Endodermal cell (in vitro differentiated cells): ENCODE measurements around the gene GH2. TPM values are rescaled to one million over a fixed set of nuclear protein-coding genes. Genes with fewer than 3 reads are reported as not detected.

Source experiments
- DNase-seq: peaks from one replicate; pipeline ENCODE4 v3.0.0-alpha.2; 2017
- H3K27ac ChIP-seq: 2 replicates; pipeline ENCODE4 v1.5.1; 2013; ENCODE audit warnings: mild to moderate bottlenecking, low read depth, low read length, moderate library complexity
- H3K27me3 ChIP-seq: 2 replicates; pipeline ENCODE4 v1.6.1; 2013; ENCODE audit warnings: mild to moderate bottlenecking, low read length, moderate library complexity; ENCODE audit not compliant: insufficient read depth, control insufficient read depth, poor library complexity, severe bottlenecking
- H3K36me3 ChIP-seq: 2 replicates; pipeline ENCODE4 v1.7.0; 2013; ENCODE audit warnings: mild to moderate bottlenecking, low read length, moderate library complexity; ENCODE audit not compliant: control insufficient read depth, insufficient read depth
- H3K4me1 ChIP-seq: one replicate; pipeline ENCODE4 v1.7.0; 2013; ENCODE audit warnings: low read length; ENCODE audit not compliant: control insufficient read depth, insufficient read depth
- H3K4me3 ChIP-seq: 2 replicates; pipeline ENCODE4 v1.5.1; 2013; ENCODE audit warnings: mild to moderate bottlenecking, low read length, moderate library complexity
- H3K9ac ChIP-seq: 2 replicates; pipeline ENCODE4 v1.6.1; 2013; ENCODE audit warnings: mild to moderate bottlenecking, low read length, moderate library complexity; ENCODE audit not compliant: poor library complexity, severe bottlenecking; ENCODE audit errors: extremely low read depth
- H3K9me3 ChIP-seq: 2 replicates; pipeline ENCODE4 v1.6.1; 2013; ENCODE audit warnings: mild to moderate bottlenecking, low read length, moderate library complexity; ENCODE audit not compliant: control insufficient read depth
- H3K27ac Mint-ChIP-seq: 2 replicates; pipeline ENCODE4 v1.8.0; 2020; ENCODE audit warnings: mixed read lengths
- H3K27me3 Mint-ChIP-seq: 2 replicates; pipeline ENCODE4 v1.8.0; 2021; ENCODE audit warnings: mild to moderate bottlenecking, mixed read lengths; ENCODE audit not compliant: insufficient read depth
- H3K36me3 Mint-ChIP-seq: 2 replicates; pipeline ENCODE4 v1.8.0; 2020; ENCODE audit warnings: low read depth, mixed read lengths
- H3K4me1 Mint-ChIP-seq: 2 replicates; pipeline ENCODE4 v1.8.0; 2020; ENCODE audit warnings: mixed read lengths
- H3K4me3 Mint-ChIP-seq: 2 replicates; pipeline ENCODE4 v1.8.0; 2020; ENCODE audit warnings: mild to moderate bottlenecking, moderate library complexity, mixed read lengths
- H3K9me3 Mint-ChIP-seq: 2 replicates; pipeline ENCODE4 v1.8.0; 2020; ENCODE audit warnings: mild to moderate bottlenecking, mixed read lengths
- CTCF ChIP-seq: fragments of 200-600 bp; sonication (generic); conservative IDR thresholded peaks from 2 replicates; pipeline ENCODE4 v1.5.0; 2021; ENCODE audit warnings: antibody characterized with exemption, mild to moderate bottlenecking
- WGBS, 2 experiments: methylation state at CpG; one replicate each; pipeline versions ENCODE4 v1.1.5 to v1.1.7; 2013; ENCODE audit warnings: missing lambda C conversion rate in 2 of 2, mixed read lengths in 1 of 2; ENCODE audit not compliant: insufficient coverage in 1 of 2, insufficient read length in 1 of 2; 5-methylcytosine and 5-hydroxymethylcytosine counted together
- total RNA-seq, 2 donors: library from RNA; stranded (reverse); fragmentation: NEBNext Ultra II Directional in 1 of 2; extraction: Animal tissue kit (Norgen Biotek cat#: 25700) in 1 of 2; gene quantifications; 2 replicates in 1 of 2; 3 replicates in 1 of 2; pipeline ENCODE4 v1.2.1, GENCODE V29; 2021

Gene GH2
- total RNA-seq, 2 donors from 2014 or later = 0.42 to 0.49 TPM

DNA sequence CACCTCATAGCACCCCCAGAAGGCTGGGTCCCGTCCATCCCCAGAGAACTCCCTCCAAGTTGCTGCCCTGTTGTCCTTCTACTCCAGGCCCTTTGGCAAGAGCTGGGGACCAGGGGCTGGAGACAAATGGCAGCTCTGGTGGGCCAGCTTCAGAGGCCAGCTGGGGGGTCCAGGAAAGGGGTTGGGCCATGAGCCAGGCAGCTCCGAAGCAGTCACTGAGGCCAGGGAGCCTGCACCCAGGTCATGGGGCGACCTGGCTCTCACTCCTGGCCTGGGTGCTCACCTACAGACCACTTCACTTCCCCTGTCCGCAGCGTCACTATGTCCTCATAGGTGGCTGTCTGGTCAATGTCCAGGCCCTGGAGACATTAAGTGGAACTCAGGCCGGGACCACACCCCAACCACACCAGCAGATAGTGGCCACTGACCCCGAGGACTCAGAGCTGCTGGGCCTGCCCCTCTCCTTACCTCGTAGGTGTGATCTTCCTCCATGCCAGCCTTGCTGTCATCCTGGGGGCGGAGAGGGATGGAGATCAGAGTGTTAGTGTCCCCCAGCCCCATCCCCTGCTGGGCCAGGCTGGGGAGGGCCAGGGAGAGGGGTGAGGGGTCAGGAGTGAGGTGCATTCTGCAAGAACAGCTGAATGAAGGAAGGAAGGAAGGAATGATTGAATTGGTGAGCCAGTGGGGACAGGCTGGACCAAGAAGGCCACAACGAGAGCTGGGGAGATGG, 47.4 kb upstream of the GH2 start:
- no peaks in the 10 kb centered on the region for H3K9me3 Mint-ChIP-seq
- Histone ChIP-seq H3K36me3 (no peaks in the 10 kb centered on the region), H3K4me3 (no peak overlapping the region), H3K9me3 (no peaks in the 10 kb centered on the region), H3K27ac (no peak overlapping the region), H3K9ac (no peak overlapping the region), H3K27me3 (no peaks in the 10 kb centered on the region), H3K4me1 (no peaks in the 10 kb centered on the region)
- no peaks in the 10 kb centered on the region for H3K36me3 Mint-ChIP-seq
- TF ChIP-seq CTCF = no peak
- DNase-seq = no peak
- 94 to 100% methylated on average over 3 to 10 of the region's 10 CpGs for WGBS, 2 experiments
- H3K4me3 Mint-ChIP-seq = no peak overlapping the region
- no peaks in the 10 kb centered on the region for H3K4me1 Mint-ChIP-seq
- H3K27ac Mint-ChIP-seq = no peak overlapping the region
- H3K27me3 Mint-ChIP-seq = no peaks in the 10 kb centered on the region

- Histone ChIP-seq H3K27me3 (no peaks in the 10 kb centered on the region), H3K4me3 (no peak overlapping the region), H3K36me3 (no peaks in the 10 kb centered on the region), H3K9me3 (no peaks in the 10 kb centered on the region), H3K27ac (no peak overlapping the region), H3K4me1 (no peaks in the 10 kb centered on the region), H3K9ac (no peak overlapping the region)
- no peak overlapping the region for H3K4me3 Mint-ChIP-seq
- no peaks in the 10 kb centered on the region for H3K4me1 Mint-ChIP-seq
- H3K27me3 Mint-ChIP-seq = no peaks in the 10 kb centered on the region
- DNase-seq = no peak
- no peaks in the 10 kb centered on the region for H3K36me3 Mint-ChIP-seq
- WGBS, 2 experiments = 67 to 85% methylated on average over 3 to 10 of the region's 10 CpGs
- H3K9me3 Mint-ChIP-seq = no peaks in the 10 kb centered on the region
- H3K27ac Mint-ChIP-seq = no peak overlapping the region
- no peak for TF ChIP-seq CTCF
Measured at GRCh38 chr17:63928172-63928666, 46.5 kb upstream of the GH2 start.

GRCh38 chr17:63927464-63928171, 45.9 kb upstream of the GH2 start:
- H3K9ac ChIP-seq = no peak overlapping the region
- no peak overlapping the region for H3K4me3 ChIP-seq
- Mint-ChIP-seq H3K27ac (no peak overlapping the region), H3K4me1 (no peaks in the 10 kb centered on the region), H3K36me3 (no peaks in the 10 kb centered on the region), H3K27me3 (no peaks in the 10 kb centered on the region), H3K4me3 (no peak overlapping the region), H3K9me3 (no peaks in the 10 kb centered on the region)
- no peaks in the 10 kb centered on the region for H3K36me3 ChIP-seq
- no peak overlapping the region for H3K27ac ChIP-seq
- H3K9me3 ChIP-seq = no peaks in the 10 kb centered on the region
- no peaks in the 10 kb centered on the region for H3K4me1 ChIP-seq
- TF ChIP-seq CTCF = no peak
- H3K27me3 ChIP-seq = no peaks in the 10 kb centered on the region
- DNase-seq = no peak
- WGBS, 2 experiments = 79 to 87% methylated on average over 4 to 7 of the region's 8 CpGs
